Upper lobe of left lung (tissue), 4 donors: ENCODE measurements around the gene ITCH.
A peak's percentile ranks its signal among the peaks of the same experiment; 100 is the strongest.

Experiments
- POLR2A ChIP-seq, 4 donors: fragments of 450-650 bp; IDR thresholded peaks; one replicate each; pipeline ENCODE4 v1.5.1; 2016 to 2017; ENCODE audit warnings: antibody characterized with exemption in 4 of 4, mild to moderate bottlenecking in 2 of 4
- POLR2AphosphoS5 ChIP-seq, 2 donors: sonication (generic); formaldehyde crosslinking; IDR thresholded peaks; one replicate each; pipeline ENCODE4 v1.5.1; 2017; ENCODE audit warnings: antibody characterized with exemption in 2 of 2
- TF ChIP-seq, protein P1 (sequence below), 6 experiments: fragments of 450-650 bp in 4 of 6; fragments of 200-600 bp in 2 of 6; sonication (generic) in 2 of 6; IDR thresholded peaks; one replicate each; pipeline ENCODE4 v1.5.1; 2016 to 2019; ENCODE audit warnings: antibody characterized with exemption in 6 of 6

- TF ChIP-seq, protein P1, sequence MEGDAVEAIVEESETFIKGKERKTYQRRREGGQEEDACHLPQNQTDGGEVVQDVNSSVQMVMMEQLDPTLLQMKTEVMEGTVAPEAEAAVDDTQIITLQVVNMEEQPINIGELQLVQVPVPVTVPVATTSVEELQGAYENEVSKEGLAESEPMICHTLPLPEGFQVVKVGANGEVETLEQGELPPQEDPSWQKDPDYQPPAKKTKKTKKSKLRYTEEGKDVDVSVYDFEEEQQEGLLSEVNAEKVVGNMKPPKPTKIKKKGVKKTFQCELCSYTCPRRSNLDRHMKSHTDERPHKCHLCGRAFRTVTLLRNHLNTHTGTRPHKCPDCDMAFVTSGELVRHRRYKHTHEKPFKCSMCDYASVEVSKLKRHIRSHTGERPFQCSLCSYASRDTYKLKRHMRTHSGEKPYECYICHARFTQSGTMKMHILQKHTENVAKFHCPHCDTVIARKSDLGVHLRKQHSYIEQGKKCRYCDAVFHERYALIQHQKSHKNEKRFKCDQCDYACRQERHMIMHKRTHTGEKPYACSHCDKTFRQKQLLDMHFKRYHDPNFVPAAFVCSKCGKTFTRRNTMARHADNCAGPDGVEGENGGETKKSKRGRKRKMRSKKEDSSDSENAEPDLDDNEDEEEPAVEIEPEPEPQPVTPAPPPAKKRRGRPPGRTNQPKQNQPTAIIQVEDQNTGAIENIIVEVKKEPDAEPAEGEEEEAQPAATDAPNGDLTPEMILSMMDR (IDR thresholded peaks at IDR 0.05) = no peak
- TF ChIP-seq POLR2AphosphoS5 (IDR thresholded peaks at IDR 0.05) (peak in 1 of 2 donors; percentile 29), POLR2A (IDR thresholded peaks at IDR 0.05) (no peak)
These were observed 152.6 kb downstream of the ITCH start for GRCh38 chr20:34515484-34516246.
